Ishikawa (cell line): ENCODE measurements around the gene MGA.

Experiments used
- CEBPB ChIP-seq: IDR thresholded peaks from 2 replicates; pipeline ENCODE4 v1.6.1; 2012
- CREB1 ChIP-seq: IDR thresholded peaks from 2 replicates; pipeline ENCODE4 v1.6.1; 2012; ENCODE audit warnings: low read depth
- EGR1 ChIP-seq: IDR thresholded peaks from 2 replicates; pipeline ENCODE4 v1.6.1; 2012
- EP300 ChIP-seq: IDR thresholded peaks from 2 replicates; pipeline ENCODE4 v1.6.1; 2012; ENCODE audit warnings: borderline replicate concordance
- FOXM1 ChIP-seq: IDR thresholded peaks from 2 replicates; pipeline ENCODE4 v1.6.1; 2012; ENCODE audit warnings: low read depth, borderline replicate concordance
- NFIC ChIP-seq: IDR thresholded peaks from 2 replicates; pipeline ENCODE4 v1.6.1; 2012
- RAD21 ChIP-seq: IDR thresholded peaks from 2 replicates; pipeline ENCODE4 v1.6.1; 2012; ENCODE audit warnings: low read depth
- TAF1 ChIP-seq: IDR thresholded peaks from 2 replicates; pipeline ENCODE4 v1.6.1; 2012; ENCODE audit warnings: low read depth, mild to moderate bottlenecking
- TCF12 ChIP-seq: IDR thresholded peaks from 2 replicates; pipeline ENCODE4 v1.6.1; 2012; ENCODE audit warnings: low read depth
- TEAD4 ChIP-seq: IDR thresholded peaks from 2 replicates; pipeline ENCODE4 v1.6.1; 2012
- YY1 ChIP-seq: IDR thresholded peaks from 2 replicates; pipeline ENCODE4 v1.6.1; 2012; ENCODE audit warnings: low read depth
- ZBTB7A ChIP-seq: IDR thresholded peaks from 2 replicates; pipeline ENCODE4 v1.6.1; 2012; ENCODE audit warnings: low read depth
- TF ChIP-seq, protein P1 (sequence below): IDR thresholded peaks from 2 replicates; pipeline ENCODE4 v1.6.1; 2012; ENCODE audit warnings: low read depth, mild to moderate bottlenecking
- TF ChIP-seq, protein P2 (sequence below): IDR thresholded peaks from 2 replicates; pipeline ENCODE4 v1.6.1; 2012
- TF ChIP-seq, protein P3 (sequence below): IDR thresholded peaks from 2 replicates; pipeline ENCODE4 v1.6.1; 2012

Gene MGA

DNA sequence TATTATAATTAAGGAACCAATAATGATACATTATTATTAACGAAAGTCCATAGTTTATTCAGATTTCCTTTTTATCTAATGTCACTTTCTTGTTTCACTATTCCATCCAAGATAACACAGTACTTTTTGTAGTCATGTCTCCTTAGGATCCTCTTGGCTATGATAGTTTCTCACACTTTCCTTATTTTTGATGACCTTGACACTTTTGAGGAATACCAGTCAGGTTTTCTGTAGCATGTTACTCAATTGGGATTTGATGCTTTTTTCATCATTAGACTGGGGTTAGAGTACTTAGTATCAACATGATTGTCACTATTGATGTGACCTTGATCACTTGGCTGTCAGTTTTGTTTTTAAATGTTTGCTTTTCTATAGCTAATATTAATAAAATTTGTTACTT is 33.0 kb upstream of the MGA start:
- no peak for TF ChIP-seq TCF12
- TF ChIP-seq, protein P1, sequence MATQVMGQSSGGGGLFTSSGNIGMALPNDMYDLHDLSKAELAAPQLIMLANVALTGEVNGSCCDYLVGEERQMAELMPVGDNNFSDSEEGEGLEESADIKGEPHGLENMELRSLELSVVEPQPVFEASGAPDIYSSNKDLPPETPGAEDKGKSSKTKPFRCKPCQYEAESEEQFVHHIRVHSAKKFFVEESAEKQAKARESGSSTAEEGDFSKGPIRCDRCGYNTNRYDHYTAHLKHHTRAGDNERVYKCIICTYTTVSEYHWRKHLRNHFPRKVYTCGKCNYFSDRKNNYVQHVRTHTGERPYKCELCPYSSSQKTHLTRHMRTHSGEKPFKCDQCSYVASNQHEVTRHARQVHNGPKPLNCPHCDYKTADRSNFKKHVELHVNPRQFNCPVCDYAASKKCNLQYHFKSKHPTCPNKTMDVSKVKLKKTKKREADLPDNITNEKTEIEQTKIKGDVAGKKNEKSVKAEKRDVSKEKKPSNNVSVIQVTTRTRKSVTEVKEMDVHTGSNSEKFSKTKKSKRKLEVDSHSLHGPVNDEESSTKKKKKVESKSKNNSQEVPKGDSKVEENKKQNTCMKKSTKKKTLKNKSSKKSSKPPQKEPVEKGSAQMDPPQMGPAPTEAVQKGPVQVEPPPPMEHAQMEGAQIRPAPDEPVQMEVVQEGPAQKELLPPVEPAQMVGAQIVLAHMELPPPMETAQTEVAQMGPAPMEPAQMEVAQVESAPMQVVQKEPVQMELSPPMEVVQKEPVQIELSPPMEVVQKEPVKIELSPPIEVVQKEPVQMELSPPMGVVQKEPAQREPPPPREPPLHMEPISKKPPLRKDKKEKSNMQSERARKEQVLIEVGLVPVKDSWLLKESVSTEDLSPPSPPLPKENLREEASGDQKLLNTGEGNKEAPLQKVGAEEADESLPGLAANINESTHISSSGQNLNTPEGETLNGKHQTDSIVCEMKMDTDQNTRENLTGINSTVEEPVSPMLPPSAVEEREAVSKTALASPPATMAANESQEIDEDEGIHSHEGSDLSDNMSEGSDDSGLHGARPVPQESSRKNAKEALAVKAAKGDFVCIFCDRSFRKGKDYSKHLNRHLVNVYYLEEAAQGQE, result no peak
- TF ChIP-seq, protein P2, sequence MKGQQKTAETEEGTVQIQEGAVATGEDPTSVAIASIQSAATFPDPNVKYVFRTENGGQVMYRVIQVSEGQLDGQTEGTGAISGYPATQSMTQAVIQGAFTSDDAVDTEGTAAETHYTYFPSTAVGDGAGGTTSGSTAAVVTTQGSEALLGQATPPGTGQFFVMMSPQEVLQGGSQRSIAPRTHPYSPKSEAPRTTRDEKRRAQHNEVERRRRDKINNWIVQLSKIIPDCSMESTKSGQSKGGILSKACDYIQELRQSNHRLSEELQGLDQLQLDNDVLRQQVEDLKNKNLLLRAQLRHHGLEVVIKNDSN, result no peak
- TF ChIP-seq YY1, result no peak
- no peak for TF ChIP-seq FOXM1
- no peak for TF ChIP-seq CEBPB
- TF ChIP-seq NFIC, result no peak
- TF ChIP-seq, protein P3, sequence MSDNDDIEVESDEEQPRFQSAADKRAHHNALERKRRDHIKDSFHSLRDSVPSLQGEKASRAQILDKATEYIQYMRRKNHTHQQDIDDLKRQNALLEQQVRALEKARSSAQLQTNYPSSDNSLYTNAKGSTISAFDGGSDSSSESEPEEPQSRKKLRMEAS, result no peak
- no peak for TF ChIP-seq TEAD4
- no peak for TF ChIP-seq TAF1
- no peak for TF ChIP-seq RAD21
- no peak for TF ChIP-seq EP300
- TF ChIP-seq CREB1, result no peak

DNA sequence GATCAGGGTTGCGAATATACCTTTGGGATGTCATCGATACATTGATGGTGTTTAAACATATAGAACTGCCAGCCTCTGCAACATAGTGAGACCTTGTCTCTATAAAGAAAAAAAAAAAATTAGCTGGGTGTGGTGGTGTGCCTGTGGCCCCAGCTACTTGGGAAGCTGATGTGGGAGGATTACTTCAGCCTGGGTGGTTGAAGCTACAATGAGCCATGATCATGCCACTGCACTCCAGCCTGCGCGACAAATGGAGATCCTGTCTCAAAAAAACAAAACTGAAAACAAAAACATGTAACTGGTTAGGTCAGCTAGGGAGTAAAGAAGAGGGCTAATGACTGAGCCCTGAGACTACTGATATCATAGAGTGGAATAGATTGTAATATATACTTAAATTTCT is 30.7 kb upstream of the MGA start:
- TF ChIP-seq, protein P2, result no peak
- TF ChIP-seq NFIC (no peak), TAF1 (no peak), YY1 (no peak), EGR1 (no peak)

DNA sequence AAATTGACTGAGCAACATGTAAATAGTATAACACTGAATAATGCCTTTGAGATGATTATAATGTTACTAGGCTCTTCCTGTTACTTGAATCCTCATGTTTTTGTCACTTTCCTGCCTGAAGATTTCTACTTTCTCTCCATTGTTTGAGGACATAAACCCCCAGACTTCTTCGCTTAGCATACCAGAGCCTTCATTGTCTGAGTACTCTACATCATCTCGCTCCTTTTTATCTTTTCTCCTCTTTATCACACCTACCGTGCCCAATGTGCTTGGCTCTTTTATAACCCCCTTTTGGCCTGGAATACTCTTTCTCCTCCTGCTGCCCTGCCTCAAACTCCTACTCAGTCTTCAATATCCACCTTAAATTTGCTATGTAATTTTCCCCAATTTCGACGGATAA is 30.3 kb upstream of the MGA start:
- TF ChIP-seq TEAD4, result no peak
- TF ChIP-seq, protein P3, result no peak
- no peak for TF ChIP-seq TAF1
- TF ChIP-seq, protein P2, result no peak
- no peak for TF ChIP-seq NFIC
- TF ChIP-seq EGR1, result no peak
- TF ChIP-seq EP300, result no peak
- no peak for TF ChIP-seq YY1
- TF ChIP-seq CEBPB, result no peak
- TF ChIP-seq, protein P1, result no peak
- TF ChIP-seq ZBTB7A, result no peak
- no peak for TF ChIP-seq CREB1
- no peak for TF ChIP-seq RAD21

DNA sequence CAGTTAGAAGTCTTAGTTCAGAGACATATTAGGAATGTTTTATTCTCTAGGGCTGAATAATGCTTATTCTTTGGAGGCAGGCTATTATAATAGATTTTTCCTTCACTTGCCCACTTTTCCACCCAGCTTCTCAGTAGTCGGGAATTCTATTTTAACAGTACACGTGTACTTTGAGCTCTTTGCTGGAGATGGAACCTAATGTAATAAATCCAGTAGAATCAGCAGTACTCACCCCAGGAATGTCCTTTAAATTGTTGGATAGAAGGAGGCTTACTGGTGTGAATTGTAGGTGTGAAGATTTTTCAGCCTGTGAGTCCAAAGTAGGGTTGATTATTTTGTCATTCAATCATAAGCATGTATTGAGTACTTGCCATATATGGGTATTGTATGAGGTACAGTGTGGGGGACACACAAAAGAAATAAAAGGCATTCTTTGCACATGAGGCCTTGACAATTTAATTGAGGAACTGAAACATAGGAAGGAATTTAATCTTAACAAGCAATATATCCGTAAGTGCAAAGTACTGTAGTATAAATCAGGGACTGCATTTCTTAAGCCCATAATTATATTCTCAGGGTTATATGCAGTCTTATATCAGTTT is 29.5 kb upstream of the MGA start:
- TF ChIP-seq EGR1 (no peak), NFIC (no peak), YY1 (no peak), EP300 (no peak), FOXM1 (no peak), TCF12 (no peak), ZBTB7A (no peak), CREB1 (no peak), CEBPB (no peak), RAD21 (no peak), TEAD4 (no peak)
- TF ChIP-seq, protein P1, result no peak
